GM19025 (cell line): ENCODE measurements around the gene RTEL1.

ENCODE experiments used
- ATAC-seq: cut with Tn5 transposase; IDR thresholded peaks from one replicate; pipeline ENCODE4 v1.9.1; 2021; ENCODE audit warnings: mild to moderate bottlenecking, low read depth, moderate library complexity; ENCODE audit not compliant: unreplicated experiment

The RTEL1 gene

GRCh38 chr20:63687419-63688178, 29.5 kb downstream of the RTEL1 start:
- ATAC-seq, result no peak

- ATAC-seq, result no peak
Measured at GRCh38 chr20:63688228-63689045, 30.3 kb downstream of the RTEL1 start.

GRCh38 chr20:63689046-63690002, 31.2 kb downstream of the RTEL1 start:
- no peak for ATAC-seq

GRCh38 chr20:63690003-63690897, 32.1 kb downstream of the RTEL1 start:
- no peak for ATAC-seq

DNA sequence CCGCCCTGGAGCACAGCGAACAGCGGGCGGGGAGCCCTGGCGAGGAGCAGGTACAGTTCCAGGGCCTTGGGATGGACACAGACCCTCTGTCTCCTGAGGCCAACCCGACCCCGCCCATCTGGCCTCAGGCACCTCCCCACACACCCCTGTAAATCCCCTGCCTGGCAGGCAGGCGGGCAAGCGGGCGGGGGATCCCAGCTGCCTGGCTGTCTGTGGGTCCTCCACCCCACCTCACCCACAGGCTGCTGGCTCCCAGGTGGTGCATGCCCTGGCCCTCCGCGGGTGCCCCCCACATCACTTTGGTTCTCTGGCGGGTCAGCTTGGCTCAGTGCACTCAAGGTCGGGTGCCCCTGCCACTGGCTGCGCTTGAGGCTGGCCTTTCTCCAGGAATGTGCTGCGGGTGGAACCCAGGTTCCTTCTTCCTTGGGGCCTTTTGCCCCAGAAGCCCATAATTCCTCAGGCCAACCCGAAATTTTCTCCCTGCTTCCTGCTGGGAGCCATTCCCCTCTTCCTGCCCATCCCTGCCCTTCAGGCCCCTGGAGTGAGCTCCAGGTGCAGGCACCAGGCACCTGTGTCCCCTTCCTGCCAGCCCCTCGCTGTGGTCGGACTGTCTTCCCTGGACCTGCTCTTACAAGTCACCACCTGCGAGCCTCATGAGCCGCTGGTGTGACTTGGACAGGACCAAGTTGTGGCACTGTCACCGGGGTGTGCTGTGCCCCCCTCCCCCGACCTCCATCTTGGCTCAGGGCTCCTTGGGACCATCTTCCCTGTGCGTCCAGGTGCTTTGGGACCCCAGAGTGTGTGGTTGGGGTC, 33.0 kb downstream of the RTEL1 start:
- ATAC-seq, result no peak

GRCh38 chr20:63691711-63692435, 33.8 kb downstream of the RTEL1 start:
- ATAC-seq, result no peak

DNA sequence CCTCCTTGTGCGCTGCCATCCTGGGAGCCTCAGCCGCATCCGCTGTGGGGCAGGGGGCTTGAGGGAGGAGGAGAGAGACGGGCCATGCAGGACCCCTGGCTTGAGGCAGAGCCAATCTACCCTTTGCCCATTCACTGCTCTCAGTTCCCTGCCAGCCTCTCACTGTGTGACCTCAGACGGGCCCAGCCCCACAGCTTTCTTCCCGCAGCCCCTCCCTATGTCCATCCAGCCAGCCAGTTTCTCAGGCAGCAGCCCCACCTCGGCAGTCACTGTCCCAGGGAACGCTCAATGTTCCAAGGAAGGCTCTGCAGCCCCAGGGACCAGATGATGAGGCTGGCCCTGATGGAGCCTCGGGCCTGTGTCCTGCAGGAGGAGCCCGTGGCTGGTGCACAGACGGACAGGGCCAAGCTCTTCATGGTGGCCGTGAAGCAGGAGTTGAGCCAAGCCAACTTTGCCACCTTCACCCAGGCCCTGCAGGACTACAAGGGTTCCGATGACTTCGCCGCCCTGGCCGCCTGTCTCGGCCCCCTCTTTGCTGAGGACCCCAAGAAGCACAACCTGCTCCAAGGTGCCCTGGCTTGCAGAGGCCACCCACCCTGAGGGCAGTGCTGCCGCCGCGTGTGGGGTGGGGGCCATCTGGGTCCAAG, 34.4 kb downstream of the RTEL1 start:
- ATAC-seq, result no peak

- no peak for ATAC-seq
Measured at GRCh38 chr20:63693083-63693732, 35.1 kb downstream of the RTEL1 start.

DNA sequence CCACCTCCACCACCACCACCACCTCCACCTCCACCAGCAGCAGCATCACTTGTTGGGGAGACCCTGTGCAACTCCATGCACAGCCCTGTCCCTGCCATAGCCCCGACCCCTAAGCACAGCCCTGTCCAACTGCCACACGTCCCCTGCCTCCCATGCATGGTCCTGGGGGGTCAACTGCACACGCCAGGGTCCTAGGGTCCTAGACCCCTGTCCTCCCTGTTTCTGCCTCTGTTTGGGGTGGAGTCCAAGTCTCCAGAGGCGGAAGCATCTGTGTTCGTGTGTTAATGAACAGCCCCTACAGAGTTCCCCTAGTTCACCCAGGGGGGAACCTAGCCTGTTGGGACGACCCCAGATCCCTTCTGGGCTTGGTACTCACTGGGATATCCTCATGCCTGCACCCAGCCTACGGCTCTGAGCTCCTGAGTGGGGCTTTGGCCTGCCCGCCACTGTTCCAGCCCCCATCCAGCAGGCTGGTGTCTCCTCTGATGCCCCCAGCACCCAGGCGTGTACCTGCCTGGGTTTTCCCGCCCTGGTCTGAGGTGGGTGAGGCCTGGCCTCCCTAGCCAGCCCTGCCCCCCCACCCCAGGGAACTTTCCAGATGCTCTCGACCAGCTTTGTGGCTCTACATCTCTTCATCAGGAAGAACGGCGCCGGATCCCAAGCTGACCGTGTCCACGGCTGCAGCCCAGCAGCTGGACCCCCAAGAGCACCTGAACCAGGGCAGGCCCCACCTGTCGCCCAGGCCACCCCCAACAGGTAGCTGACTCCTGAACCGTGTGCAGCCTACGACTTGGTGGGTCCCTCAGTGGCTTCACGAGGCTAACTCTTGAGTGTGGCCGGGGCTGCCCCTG, 35.8 kb downstream of the RTEL1 start:
- no peak for ATAC-seq

GRCh38 chr20:63694584-63695423, 36.7 kb downstream of the RTEL1 start:
- ATAC-seq, result no peak

GRCh38 chr20:63695424-63696305, 37.6 kb downstream of the RTEL1 start:
- no peak for ATAC-seq

DNA sequence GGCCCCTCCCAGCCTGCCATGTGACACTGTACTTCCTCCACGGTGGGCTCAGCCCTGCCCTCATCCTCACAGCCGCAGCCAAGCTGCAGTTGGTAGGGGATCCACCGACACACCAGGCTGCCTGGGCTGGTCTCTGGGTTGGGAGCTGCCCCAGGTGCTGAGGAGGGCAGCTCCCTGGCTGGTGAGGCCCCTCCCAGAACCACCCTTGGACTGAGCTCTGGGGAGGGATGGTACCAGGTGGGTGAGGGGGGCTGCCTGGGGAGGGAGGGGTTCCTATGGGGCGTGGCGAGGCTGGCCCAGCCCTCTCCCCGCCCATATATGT, 38.2 kb downstream of the RTEL1 start:
- ATAC-seq, result no peak

DNA sequence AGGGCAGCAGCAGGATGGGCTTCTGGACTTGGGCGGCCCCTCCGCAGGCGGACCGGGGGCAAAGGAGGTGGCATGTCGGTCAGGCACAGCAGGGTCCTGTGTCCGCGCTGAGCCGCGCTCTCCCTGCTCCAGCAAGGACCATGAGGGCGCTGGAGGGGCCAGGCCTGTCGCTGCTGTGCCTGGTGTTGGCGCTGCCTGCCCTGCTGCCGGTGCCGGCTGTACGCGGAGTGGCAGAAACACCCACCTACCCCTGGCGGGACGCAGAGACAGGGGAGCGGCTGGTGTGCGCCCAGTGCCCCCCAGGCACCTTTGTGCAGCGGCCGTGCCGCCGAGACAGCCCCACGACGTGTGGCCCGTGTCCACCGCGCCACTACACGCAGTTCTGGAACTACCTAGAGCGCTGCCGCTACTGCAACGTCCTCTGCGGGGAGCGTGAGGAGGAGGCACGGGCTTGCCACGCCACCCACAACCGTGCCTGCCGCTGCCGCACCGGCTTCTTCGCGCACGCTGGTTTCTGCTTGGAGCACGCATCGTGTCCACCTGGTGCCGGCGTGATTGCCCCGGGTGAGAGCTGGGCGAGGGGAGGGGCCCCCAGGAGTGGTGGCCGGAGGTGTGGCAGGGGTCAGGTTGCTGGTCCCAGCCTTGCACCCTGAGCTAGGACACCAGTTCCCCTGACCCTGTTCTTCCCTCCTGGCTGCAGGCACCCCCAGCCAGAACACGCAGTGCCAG, 38.7 kb downstream of the RTEL1 start, which contains the start of gene TNFRSF6B:
TNFRSF6B (plus strand) TSS at position 25 of the 729 bp plus-strand sequence; CDS start at position 141, 116 bp downstream.
- no peak for ATAC-seq

GRCh38 chr20:63697357-63697867, 39.3 kb downstream of the RTEL1 start:
- ATAC-seq, result no peak
